Measurements from ENCODE around the gene AIRE. TPM values are rescaled to one million over a fixed set of nuclear protein-coding genes. Genes with fewer than 3 reads are reported as not detected.
A peak's percentile ranks its signal among the peaks of the same experiment; 100 is the strongest.

Gene AIRE
- total and polyA plus RNA-seq, 2 donors from 2014 or later = 0.09 to 0.25 TPM

DNA sequence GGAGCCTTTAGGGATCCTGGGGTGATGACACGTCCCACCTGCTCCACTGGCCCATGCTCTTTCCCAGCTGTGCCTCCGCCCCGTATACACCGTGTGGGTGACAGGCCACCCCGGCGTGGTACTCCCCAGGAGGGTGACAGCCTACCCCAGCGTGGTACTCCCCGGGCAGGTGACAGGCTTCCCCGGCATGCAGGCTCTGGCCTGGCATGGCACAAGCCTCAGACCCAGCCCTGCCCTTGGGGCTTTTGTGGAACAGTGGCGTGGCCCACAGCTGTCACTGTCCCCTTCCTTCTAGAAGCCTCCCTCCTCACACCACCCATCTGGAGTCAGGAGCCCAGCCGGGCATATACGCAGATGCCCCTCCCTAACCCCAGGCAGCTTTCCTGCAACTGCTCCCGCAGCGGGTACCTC is 9.5 kb downstream of the AIRE start:
- Histone ChIP-seq H3K4me1 (ENCODE audit: control insufficient read depth in 2 of 3, insufficient read depth in 2 of 3, low read depth in 1 of 3, low read length in 3 of 3) (peaks cover 0 to 17% (median 0%) of the 10 kb centered on the region in 3 donors), H3K27me3 (ENCODE audit: control insufficient read depth, insufficient read depth, low read length) (no peaks in the 10 kb centered on the region), H3K36me3 (ENCODE audit: control insufficient read depth in 2 of 3, insufficient read depth in 3 of 3, low read length in 3 of 3) (no peaks in the 10 kb centered on the region), H3K9me3 (ENCODE audit: control insufficient read depth in 2 of 3, insufficient read depth in 1 of 3, low read length in 3 of 3) (no peaks in the 10 kb centered on the region), H3K9ac (ENCODE audit: low read length in 3 of 3) (no peak overlapping the region), H3K4me3 (ENCODE audit: low read length in 3 of 3) (no peak overlapping the region), H3K27ac (ENCODE audit: low read depth in 2 of 2, low read length in 2 of 2) (no peak overlapping the region)
- TF ChIP-seq, protein P1, sequence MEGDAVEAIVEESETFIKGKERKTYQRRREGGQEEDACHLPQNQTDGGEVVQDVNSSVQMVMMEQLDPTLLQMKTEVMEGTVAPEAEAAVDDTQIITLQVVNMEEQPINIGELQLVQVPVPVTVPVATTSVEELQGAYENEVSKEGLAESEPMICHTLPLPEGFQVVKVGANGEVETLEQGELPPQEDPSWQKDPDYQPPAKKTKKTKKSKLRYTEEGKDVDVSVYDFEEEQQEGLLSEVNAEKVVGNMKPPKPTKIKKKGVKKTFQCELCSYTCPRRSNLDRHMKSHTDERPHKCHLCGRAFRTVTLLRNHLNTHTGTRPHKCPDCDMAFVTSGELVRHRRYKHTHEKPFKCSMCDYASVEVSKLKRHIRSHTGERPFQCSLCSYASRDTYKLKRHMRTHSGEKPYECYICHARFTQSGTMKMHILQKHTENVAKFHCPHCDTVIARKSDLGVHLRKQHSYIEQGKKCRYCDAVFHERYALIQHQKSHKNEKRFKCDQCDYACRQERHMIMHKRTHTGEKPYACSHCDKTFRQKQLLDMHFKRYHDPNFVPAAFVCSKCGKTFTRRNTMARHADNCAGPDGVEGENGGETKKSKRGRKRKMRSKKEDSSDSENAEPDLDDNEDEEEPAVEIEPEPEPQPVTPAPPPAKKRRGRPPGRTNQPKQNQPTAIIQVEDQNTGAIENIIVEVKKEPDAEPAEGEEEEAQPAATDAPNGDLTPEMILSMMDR (IDR thresholded peaks at IDR 0.05; ENCODE audit: borderline replicate concordance, extremely low read depth, insufficient read depth) = no peak
- intact Hi-C loops (cut with DNase I) = no loop called here
- DNase-seq (peak in 1 of 5 donors; percentile 40), FAIRE-seq (no peak)

DNA sequence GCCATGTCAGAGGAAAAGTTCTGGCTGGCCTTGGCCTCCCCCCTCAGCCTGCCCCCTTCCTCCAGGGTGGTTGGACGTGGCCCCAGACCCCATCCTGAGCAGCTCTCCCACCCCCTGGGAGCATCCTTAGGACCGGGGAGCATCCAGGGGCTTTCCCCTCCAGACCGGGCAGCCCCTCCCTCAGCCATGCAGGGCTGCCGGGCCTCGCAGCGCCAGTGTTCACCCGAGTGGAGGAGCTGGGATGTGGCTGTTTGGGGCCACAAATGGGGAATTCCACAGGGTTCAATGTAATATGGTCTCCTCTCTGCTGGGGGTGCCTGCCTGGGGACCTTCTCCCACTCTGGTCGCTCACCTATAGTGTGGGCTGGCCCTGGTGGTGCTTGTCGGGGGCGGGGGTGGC is 10.0 kb downstream of the AIRE start:
- Histone ChIP-seq H3K4me3 (ENCODE audit: low read length in 3 of 3) (no peak overlapping the region), H3K27me3 (ENCODE audit: control insufficient read depth, insufficient read depth, low read length) (no peaks in the 10 kb centered on the region), H3K9ac (ENCODE audit: low read length in 3 of 3) (no peak overlapping the region), H3K9me3 (ENCODE audit: control insufficient read depth in 2 of 3, insufficient read depth in 1 of 3, low read length in 3 of 3) (no peaks in the 10 kb centered on the region), H3K36me3 (ENCODE audit: control insufficient read depth in 2 of 3, insufficient read depth in 3 of 3, low read length in 3 of 3) (no peaks in the 10 kb centered on the region), H3K27ac (ENCODE audit: low read depth in 2 of 2, low read length in 2 of 2) (no peak overlapping the region), H3K4me1 (ENCODE audit: control insufficient read depth in 2 of 3, insufficient read depth in 2 of 3, low read depth in 1 of 3, low read length in 3 of 3) (peaks cover 0 to 17% (median 0%) of the 10 kb centered on the region in 3 donors)
- intact Hi-C loops (cut with DNase I) = no loop called here
- TF ChIP-seq, protein P1 (IDR thresholded peaks at IDR 0.05; ENCODE audit: borderline replicate concordance, extremely low read depth, insufficient read depth) = no peak
- DNase-seq (peak in 2 of 5 donors; percentile 27 to 52), FAIRE-seq (no peak)

DNA sequence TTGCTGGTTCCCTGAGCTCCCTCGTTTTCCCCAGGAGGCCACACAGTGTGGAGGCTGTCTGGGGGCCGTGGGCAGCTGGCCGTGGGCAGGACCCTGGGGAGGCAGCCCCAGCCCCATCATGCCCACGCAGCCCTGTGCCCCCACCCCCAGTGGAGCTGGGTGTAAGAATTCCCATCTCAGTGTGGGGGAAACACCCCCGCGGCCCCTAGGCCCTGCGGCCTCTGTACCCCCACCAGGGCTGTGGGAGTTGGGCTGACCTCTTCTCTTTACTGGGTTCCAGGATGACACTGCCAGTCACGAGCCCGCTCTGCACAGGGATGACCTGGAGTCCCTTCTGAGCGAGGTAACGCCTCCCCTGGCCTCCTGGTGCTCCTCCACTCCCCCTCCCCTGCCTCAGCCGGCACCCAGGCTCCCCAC is 10.4 kb downstream of the AIRE start:
- Histone ChIP-seq H3K4me3 (ENCODE audit: low read length in 3 of 3) (no peak overlapping the region), H3K27me3 (ENCODE audit: control insufficient read depth, insufficient read depth, low read length) (no peaks in the 10 kb centered on the region), H3K4me1 (ENCODE audit: control insufficient read depth in 2 of 3, insufficient read depth in 2 of 3, low read depth in 1 of 3, low read length in 3 of 3) (peaks cover 0 to 21% (median 0%) of the 10 kb centered on the region in 3 donors), H3K9me3 (ENCODE audit: control insufficient read depth in 2 of 3, insufficient read depth in 1 of 3, low read length in 3 of 3) (no peaks in the 10 kb centered on the region), H3K36me3 (ENCODE audit: control insufficient read depth in 2 of 3, insufficient read depth in 3 of 3, low read length in 3 of 3) (no peaks in the 10 kb centered on the region), H3K9ac (ENCODE audit: low read length in 3 of 3) (no peak overlapping the region), H3K27ac (ENCODE audit: low read depth in 2 of 2, low read length in 2 of 2) (no peak overlapping the region)
- TF ChIP-seq, protein P1 (IDR thresholded peaks at IDR 0.05; ENCODE audit: borderline replicate concordance, extremely low read depth, insufficient read depth) = no peak
- DNase-seq (peak in 1 of 5 donors; percentile 21), FAIRE-seq (no peak)
- intact Hi-C loops (cut with DNase I) = no loop called here

- Histone ChIP-seq H3K4me1 (ENCODE audit: control insufficient read depth in 2 of 3, insufficient read depth in 2 of 3, low read depth in 1 of 3, low read length in 3 of 3) (peaks cover 0 to 28% (median 0%) of the 10 kb centered on the region in 3 donors), H3K9me3 (ENCODE audit: control insufficient read depth in 2 of 3, insufficient read depth in 1 of 3, low read length in 3 of 3) (no peaks in the 10 kb centered on the region), H3K27ac (ENCODE audit: low read depth in 2 of 2, low read length in 2 of 2) (no peak overlapping the region), H3K9ac (ENCODE audit: low read length in 3 of 3) (no peak overlapping the region), H3K4me3 (ENCODE audit: low read length in 3 of 3) (no peak overlapping the region), H3K27me3 (ENCODE audit: control insufficient read depth, insufficient read depth, low read length) (no peaks in the 10 kb centered on the region), H3K36me3 (ENCODE audit: control insufficient read depth in 2 of 3, insufficient read depth in 3 of 3, low read length in 3 of 3) (no peaks in the 10 kb centered on the region)
- DNase-seq (no peak), FAIRE-seq (no peak)
- intact Hi-C loops (cut with DNase I) = no loop called here
- TF ChIP-seq, protein P1 (IDR thresholded peaks at IDR 0.05; ENCODE audit: borderline replicate concordance, extremely low read depth, insufficient read depth) = no peak
These were observed 11.2 kb downstream of the AIRE start for GRCh38 chr21:44296916-44297315.
